Body of pancreas (tissue), 4 donors: Measurements from ENCODE around the gene FOXP1.

Experiments
- CTCF ChIP-seq, 7 experiments: fragments of 450-650 bp in 4 of 7; fragments of 200-600 bp in 3 of 7; sonication (generic) in 3 of 7; IDR thresholded peaks; one replicate each; pipeline ENCODE4 v1.5.1; 2016 to 2019; ENCODE audit warnings: antibody characterized with exemption in 7 of 7
- POLR2A ChIP-seq, 3 donors: fragments of 450-650 bp; IDR thresholded peaks; one replicate each; pipeline ENCODE4 v1.6.1; 2016; ENCODE audit warnings: antibody characterized with exemption in 3 of 3, mild to moderate bottlenecking in 2 of 3

- no peak for TF ChIP-seq CTCF (IDR thresholded peaks at IDR 0.05)
- TF ChIP-seq POLR2A (IDR thresholded peaks at IDR 0.05): no peak
Measured at GRCh38 chr3:71348001-71348632, 235.4 kb downstream of the FOXP1 start.
